ENCODE data around the gene AGXT.

AGXT gene

GRCh38 chr2:240899468-240899865 is 30.8 kb downstream of the AGXT start:
- no peak for DNase-seq (ENCODE audit: low spot score)

DNA sequence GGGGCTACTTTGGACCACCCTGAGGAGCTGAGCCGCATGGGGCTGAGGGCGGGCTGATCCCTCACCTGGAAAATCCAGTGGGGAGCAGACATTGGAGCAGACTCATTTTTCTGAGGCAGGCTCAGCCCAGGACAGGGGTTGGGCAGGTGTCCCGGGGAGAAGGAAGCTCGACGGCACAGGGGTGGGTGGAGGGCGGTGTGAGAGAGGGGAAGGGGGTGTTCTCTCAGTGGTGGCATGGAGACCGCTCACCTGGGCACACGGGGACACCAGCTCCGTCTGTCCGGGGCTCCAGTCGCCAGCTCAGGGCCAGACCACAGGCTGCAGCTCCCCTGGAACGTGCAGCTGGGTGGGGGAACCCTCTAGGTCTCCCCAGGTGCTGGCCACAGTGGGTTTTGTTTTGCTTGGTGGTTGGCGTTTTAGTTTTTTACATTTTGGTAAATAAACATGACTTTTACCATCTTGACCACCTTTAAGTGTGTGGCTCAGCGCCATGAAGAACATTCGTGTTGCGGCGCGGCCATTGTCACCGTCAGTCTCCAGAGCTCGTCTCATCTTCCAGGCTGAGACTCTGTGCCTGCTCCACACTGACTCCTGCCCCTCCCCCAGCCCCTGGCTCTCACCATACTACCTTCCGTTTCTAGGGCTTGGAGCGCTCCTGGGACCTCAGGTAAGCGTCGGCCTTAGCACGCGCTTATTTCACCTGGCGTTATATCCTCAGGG is 31.7 kb downstream of the AGXT start:
- DNase-seq (ENCODE audit: low spot score): no peak

DNA sequence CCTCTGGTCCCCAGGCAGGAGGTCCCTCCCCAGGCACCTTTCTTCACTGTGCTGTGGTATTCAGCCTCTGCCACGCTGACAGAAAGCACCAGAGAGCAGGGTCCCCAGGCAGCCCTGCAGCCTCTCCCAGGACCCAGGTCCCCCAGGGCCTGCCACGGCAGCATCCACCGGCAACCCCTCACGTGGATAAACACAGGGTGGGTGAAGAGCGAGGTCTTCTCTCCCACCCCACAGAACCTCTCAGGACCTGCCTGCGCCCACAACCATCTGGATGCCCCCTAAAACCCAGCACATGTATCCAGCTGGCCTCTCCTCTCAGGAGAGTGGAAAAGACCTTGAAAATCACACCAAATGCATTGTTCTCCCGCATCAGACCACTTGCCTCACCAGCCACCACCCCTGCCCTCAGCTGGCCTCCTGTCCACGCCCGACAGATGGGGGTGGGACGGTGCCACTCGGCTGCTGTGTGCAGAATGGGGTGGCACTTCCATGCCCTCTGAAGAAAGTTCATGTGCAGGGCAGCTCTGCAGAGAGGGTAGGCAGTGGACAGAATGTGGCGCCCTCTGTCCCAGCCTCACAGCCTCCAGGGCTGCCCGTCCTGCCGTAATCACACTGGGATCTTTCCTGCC is 33.5 kb downstream of the AGXT start:
- DNase-seq (ENCODE audit: low spot score): no peak

- DNase-seq (ENCODE audit: low spot score): no peak
Measured at GRCh38 chr2:240902615-240903041, 34.0 kb downstream of the AGXT start.

GRCh38 chr2:240903191-240904060 is 34.8 kb downstream of the AGXT start:
- no peak for DNase-seq (ENCODE audit: low spot score)

DNA sequence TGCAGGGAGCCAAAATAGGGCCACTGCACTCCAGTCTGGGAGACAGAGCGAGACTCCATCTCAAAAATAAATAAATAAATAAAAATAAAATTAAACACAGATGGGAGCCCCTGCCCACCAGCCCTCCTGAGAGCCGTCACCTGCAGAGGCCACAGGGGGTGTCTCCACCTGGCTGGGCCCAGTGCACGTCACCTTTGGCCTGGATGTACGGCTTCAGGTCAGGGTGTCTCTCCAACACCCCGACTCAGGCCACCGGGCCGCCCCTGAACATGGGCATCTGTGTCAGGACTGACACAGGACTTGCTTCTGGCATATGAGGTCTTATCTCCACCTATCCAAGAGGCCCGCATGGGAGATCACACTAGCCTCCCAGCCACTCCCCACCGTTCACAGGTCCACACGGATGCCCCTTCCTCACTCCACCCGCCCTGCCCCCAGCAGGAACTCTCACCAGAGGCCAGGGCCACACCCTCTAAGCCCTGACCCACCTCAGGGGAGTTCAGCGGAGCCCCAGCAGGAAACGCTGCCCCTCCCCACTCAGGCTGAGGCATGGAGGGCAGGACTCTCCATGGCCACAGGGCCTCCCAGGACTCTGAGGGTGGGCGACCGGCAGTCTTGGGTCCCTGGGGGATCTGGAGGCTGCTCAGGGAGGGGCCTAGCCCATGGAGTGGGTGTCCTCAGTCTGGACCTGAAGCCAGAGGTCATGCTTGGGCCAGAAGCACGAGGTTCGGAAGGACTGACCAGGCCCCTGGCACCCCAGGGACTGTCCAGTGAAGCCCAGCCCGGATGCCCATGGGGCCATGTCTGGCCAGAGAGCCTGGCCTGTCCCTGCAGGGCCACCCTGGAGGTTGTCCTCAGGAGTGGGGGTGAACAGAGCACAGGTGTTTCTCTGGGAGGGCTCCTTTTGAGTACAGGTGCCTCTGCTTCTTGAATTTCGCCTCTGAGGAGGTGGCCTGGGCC is 35.9 kb downstream of the AGXT start:
- no peak for DNase-seq (ENCODE audit: low spot score)

DNA sequence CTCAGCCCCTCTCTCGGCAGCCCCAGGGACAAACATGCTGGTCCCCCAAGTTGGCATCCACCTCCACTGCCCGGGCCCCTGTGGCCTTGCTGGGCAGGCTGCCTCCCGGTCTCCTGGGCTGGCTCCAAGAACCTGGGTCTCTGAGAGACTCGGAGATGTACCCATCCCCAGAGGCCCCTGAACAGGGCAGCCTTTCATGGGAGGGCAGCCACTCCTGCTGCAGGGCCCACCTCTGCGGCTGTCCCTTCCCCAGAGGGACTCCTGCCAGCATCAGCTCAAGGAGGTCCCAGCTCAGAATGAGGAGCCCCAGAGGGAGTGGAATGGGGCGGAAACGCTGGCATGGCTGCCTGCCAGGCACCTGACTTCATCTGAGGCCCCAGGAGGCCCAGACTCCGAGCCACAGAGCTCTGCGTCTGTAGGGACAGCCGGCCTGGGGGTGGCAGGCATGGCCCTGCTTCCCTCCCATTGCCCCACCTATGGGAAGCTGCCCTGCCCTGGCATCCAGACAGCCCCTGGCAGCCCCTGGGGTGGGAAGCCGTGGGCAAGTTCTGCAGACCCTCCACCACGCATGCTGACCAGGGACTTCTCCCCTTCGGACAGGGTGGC is 36.7 kb downstream of the AGXT start:
- no peak for DNase-seq (ENCODE audit: low spot score)

DNA sequence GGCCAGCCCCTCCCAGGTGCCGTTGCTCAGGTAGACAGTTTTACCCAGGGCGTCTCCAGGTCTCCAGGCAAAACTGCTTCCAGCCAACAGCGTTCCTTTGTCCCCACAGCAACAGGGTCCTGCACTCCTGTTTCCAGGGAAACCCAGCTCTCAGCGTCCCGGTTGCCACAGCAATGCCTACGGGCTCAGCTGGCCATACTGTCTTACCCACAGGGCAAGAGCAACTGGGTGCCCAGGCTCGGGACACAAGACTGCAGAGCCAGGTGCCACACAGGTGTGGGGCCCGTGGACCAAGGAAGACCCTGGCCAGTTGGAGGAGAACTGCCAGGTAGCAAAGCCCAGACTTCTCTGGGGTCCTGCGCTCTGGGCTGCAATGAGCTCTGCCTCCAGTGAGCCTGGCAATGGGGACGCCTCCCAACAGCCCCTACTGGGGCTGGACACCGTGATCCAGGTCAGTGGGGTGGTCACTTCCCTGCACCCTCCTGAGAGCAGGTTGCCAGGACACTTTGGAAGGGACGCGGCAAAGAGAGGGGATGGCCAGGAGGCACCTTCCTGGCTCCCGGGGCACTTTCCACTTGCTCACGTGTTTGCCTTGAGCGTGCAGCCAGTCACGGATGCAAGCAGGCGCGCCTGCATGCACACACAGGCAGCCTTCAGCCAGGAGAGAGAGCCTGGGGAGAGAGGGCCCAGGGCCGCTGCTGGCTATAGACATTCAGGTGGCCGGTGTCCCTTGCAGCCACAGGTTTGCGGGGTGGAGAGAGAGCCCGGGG is 37.7 kb downstream of the AGXT start, which contains the start of gene CROCC2:
Gene CROCC2 (plus strand): TSS at position 196 of the 770 bp plus-strand sequence. CDS start 178 bp downstream, at position 374.
- no peak for DNase-seq (ENCODE audit: low spot score)

- DNase-seq (ENCODE audit: low spot score): no peak
Measured at GRCh38 chr2:240906911-240907590, 38.4 kb downstream of the AGXT start.

GRCh38 chr2:240909216-240909974 is 40.8 kb downstream of the AGXT start:
- DNase-seq (ENCODE audit: low spot score): no peak

- no peak for DNase-seq (ENCODE audit: low spot score)
Measured at GRCh38 chr2:240911641-240912265, 43.1 kb downstream of the AGXT start.

DNA sequence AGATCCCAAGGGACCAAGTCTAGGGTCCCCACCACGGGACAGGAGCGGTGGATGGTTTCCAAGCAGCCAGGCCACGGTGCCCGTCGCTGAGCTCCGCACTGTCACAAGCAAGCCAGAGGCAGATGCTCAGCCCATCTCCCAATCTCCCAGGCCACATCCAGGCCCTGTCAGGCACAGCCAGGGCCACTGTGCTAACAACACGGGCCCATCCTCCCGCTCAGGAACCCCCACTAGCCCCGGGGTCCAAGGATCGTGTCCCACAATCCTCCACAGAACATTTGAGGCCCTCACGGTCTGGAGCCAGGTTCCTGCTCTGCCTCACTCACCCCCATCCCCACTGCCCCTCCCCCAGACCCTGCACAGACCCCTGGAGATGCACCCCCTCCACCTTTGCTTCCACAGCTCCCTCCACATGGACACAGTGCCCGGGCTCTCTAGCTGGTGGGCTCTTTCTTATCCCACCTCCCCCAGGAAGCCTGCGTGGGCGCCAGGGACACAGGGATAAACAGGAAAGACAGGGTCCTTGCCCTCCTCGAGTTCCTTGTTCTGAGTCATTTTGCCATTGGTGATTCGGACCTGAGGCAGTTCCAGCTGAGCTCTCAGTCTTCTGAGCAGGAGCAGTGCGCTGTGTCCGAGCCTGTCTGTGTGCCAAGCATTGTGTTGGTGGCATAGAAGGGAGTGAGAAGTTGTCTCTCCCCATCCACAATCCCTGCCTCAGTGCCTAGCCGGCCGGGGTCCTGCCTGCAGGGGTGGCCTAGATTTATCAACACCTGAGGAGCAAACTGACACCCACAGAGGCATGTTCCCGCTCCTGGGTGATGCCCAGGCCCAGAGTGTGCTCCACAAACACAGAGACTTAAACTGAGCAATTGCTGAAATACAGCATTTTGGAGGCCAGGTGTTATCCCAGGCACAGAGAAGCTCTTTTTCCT is 44.5 kb downstream of the AGXT start:
- no peak for DNase-seq (ENCODE audit: low spot score)

GRCh38 chr2:240913810-240914644 is 45.4 kb downstream of the AGXT start:
- DNase-seq (ENCODE audit: low spot score): peak; percentile 88

- DNase-seq (ENCODE audit: low spot score): no peak
Measured at GRCh38 chr2:240914645-240915525, 46.3 kb downstream of the AGXT start.

Data from HuH-7.5 (cell line).